Measurements from ENCODE around the gene RGMA.

The RGMA gene

DNA sequence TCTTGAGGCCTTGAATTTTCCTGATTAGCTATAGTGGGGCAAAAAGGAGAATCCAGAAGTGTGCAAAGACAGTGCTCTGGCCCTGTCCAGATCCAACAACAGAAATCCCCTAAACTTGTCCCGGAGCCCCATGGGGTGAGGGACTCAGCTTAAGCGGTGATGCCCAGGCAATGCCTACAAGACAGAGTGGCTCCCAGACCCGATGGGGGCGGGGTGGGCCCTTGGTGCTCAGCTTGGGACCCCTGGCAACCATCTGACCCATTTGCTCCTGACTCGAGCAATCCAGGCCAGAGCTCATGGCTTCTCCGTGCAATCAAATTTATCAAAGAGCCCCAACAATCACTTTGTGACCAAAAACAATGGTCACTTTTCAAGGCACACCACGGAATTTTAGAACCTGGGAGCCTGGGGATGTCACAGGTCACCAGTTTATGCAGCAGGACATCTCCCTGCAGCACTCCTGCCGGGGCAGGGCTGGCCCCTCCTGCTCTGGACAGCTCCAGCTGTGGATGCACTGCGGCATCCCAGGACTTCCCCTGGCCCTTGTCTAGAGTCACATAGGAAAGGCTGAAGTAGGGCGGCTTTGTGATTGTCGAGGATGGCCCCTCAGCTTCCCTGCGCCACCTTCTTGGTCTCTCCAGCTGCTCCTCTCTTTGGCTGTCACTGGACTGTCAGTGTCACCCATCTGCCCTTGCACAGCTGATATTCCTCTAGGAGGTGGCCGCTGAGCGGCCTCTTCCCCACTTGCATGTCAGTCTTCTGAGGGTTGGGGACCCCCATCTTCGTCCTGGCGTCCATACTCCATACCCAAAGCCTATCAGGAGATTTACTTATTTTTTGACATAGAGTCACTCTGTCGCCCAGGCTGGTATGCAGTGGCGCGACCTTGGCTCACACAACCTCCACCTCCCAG, 28.4 kb downstream of the RGMA start:
- H3K79me1 ChIP-seq (ENCODE audit: low read length) = no peaks in the 10 kb centered on the region
- no peak overlapping the region for H4K8ac ChIP-seq (ENCODE audit: low read depth, low read length)
- H3K36me3 ChIP-seq (ENCODE audit: control insufficient read depth, insufficient read depth, low read length) = no peaks in the 10 kb centered on the region
- no peak overlapping the region for H3K4ac ChIP-seq (ENCODE audit: low read depth, low read length)
- no CpG with 5 or more reads among the region's 19 CpGs for WGBS (ENCODE audit: extremely low coverage, insufficient coverage, low lambda C conversion rate)
- H3K4me2 ChIP-seq (ENCODE audit: low read length) = no peak overlapping the region
- H3K23ac ChIP-seq (ENCODE audit: low read length) = no peak overlapping the region
- no peak overlapping the region for H3K56ac ChIP-seq (ENCODE audit: low read length)
- no peak overlapping the region for H2BK120ac ChIP-seq (ENCODE audit: low read depth, low read length)
- no peaks in the 10 kb centered on the region for H3K27me3 ChIP-seq (ENCODE audit: insufficient read depth, low read length, poor library complexity)
- H3K18ac ChIP-seq (ENCODE audit: low read length) = no peak overlapping the region
- no peak overlapping the region for H2AK5ac ChIP-seq (ENCODE audit: low read length)
- no peaks in the 10 kb centered on the region for H3K79me2 ChIP-seq (ENCODE audit: control insufficient read depth, insufficient read depth, low read length)
- no peak overlapping the region for H3K9ac ChIP-seq (ENCODE audit: low read length)
- no peaks in the 10 kb centered on the region for H3K4me1 ChIP-seq (ENCODE audit: control insufficient read depth, low read depth, low read length)
- H2BK5ac ChIP-seq (ENCODE audit: low read length) = no peak overlapping the region
- H3K4me3 ChIP-seq (ENCODE audit: low read length) = no peak overlapping the region
- H4K5ac ChIP-seq (ENCODE audit: low read length) = no peak overlapping the region
- DNase-seq = no peak
- no peak overlapping the region for H2BK15ac ChIP-seq (replicated peaks; ENCODE audit: low read depth)
- H3K27ac ChIP-seq (ENCODE audit: low read depth, low read length) = no peak overlapping the region

DNA sequence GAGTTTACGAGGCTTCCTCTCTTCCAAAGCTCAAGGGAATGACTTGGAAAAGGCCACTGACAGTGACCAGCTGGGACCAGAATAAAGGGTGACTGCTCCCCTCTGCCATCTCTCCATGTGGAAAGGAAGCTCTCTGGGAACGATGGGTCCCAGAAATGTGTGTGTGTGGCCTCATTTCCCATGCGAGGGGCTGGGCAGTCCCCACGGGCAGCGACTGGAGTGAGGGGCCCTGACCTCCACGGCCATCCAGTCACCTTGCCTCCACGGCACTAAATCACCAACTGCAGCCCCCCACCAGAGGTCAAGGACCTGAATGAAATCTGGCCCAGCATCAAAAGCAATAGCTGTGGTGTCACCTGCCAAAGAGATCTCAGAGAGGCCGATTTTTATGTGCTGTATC, 29.6 kb downstream of the RGMA start:
- Histone ChIP-seq H3K79me2 (ENCODE audit: control insufficient read depth, insufficient read depth, low read length) (no peaks in the 10 kb centered on the region), H3K18ac (ENCODE audit: low read length) (no peak overlapping the region), H2AK5ac (ENCODE audit: low read length) (no peak overlapping the region), H3K4me2 (ENCODE audit: low read length) (no peak overlapping the region), H3K9ac (ENCODE audit: low read length) (no peak overlapping the region), H4K8ac (ENCODE audit: low read depth, low read length) (no peak overlapping the region), H3K27ac (ENCODE audit: low read depth, low read length) (no peak overlapping the region), H3K79me1 (ENCODE audit: low read length) (no peaks in the 10 kb centered on the region), H3K4me1 (ENCODE audit: control insufficient read depth, low read depth, low read length) (no peaks in the 10 kb centered on the region), H3K4ac (ENCODE audit: low read depth, low read length) (no peak overlapping the region), H3K27me3 (ENCODE audit: insufficient read depth, low read length, poor library complexity) (no peaks in the 10 kb centered on the region), H3K4me3 (ENCODE audit: low read length) (no peak overlapping the region), H3K23ac (ENCODE audit: low read length) (no peak overlapping the region), H2BK120ac (ENCODE audit: low read depth, low read length) (no peak overlapping the region), H2BK5ac (ENCODE audit: low read length) (no peak overlapping the region), H3K36me3 (ENCODE audit: control insufficient read depth, insufficient read depth, low read length) (no peaks in the 10 kb centered on the region), H2BK15ac (replicated peaks; ENCODE audit: low read depth) (no peak overlapping the region), H4K5ac (ENCODE audit: low read length) (no peak overlapping the region), H3K56ac (ENCODE audit: low read length) (no peak overlapping the region)
- WGBS (ENCODE audit: extremely low coverage, insufficient coverage, low lambda C conversion rate) = no CpG with 5 or more reads among the region's 8 CpGs
- DNase-seq = no peak

DNA sequence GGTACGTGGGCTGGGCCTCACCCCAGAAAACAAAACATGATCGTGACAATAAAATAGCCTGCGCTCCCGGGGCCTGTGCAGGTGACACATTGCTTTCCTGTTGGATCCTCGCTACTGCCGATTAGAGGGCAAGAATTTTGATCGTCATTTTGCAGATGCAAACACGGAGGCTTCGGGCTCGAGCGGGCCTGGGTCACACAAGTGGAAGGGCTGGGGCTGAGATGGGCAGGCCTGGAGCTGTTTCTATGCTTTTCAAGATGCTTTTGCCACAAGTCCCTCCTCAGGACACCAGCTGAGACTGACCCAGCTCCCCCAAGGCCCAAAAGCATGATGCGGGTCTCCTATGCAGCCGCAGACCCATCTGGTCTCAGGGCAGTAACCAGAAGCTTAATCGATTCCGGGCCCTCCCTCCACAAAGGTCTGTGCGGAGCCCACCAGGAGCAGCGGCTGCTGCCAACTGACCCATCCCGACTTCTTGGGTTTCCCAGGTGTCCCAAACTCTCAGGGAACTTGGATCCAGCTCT, 30.0 kb downstream of the RGMA start:
- H3K36me3 ChIP-seq (ENCODE audit: control insufficient read depth, insufficient read depth, low read length) = no peaks in the 10 kb centered on the region
- no peak overlapping the region for H3K4me2 ChIP-seq (ENCODE audit: low read length)
- no peaks in the 10 kb centered on the region for H3K79me1 ChIP-seq (ENCODE audit: low read length)
- H3K56ac ChIP-seq (ENCODE audit: low read length) = no peak overlapping the region
- no peak overlapping the region for H2BK15ac ChIP-seq (replicated peaks; ENCODE audit: low read depth)
- H3K79me2 ChIP-seq (ENCODE audit: control insufficient read depth, insufficient read depth, low read length) = no peaks in the 10 kb centered on the region
- no peak overlapping the region for H3K27ac ChIP-seq (ENCODE audit: low read depth, low read length)
- H3K9ac ChIP-seq (ENCODE audit: low read length) = no peak overlapping the region
- H3K27me3 ChIP-seq (ENCODE audit: insufficient read depth, low read length, poor library complexity) = no peaks in the 10 kb centered on the region
- H2AK5ac ChIP-seq (ENCODE audit: low read length) = no peak overlapping the region
- WGBS (ENCODE audit: extremely low coverage, insufficient coverage, low lambda C conversion rate) = no CpG with 5 or more reads among the region's 18 CpGs
- H3K4ac ChIP-seq (ENCODE audit: low read depth, low read length) = no peak overlapping the region
- H3K4me1 ChIP-seq (ENCODE audit: control insufficient read depth, low read depth, low read length) = no peaks in the 10 kb centered on the region
- H3K23ac ChIP-seq (ENCODE audit: low read length) = no peak overlapping the region
- H4K5ac ChIP-seq (ENCODE audit: low read length) = no peak overlapping the region
- no peak overlapping the region for H4K8ac ChIP-seq (ENCODE audit: low read depth, low read length)
- no peak overlapping the region for H2BK5ac ChIP-seq (ENCODE audit: low read length)
- DNase-seq = no peak
- no peak overlapping the region for H2BK120ac ChIP-seq (ENCODE audit: low read depth, low read length)
- no peak overlapping the region for H3K18ac ChIP-seq (ENCODE audit: low read length)
- H3K4me3 ChIP-seq (ENCODE audit: low read length) = no peak overlapping the region

DNA sequence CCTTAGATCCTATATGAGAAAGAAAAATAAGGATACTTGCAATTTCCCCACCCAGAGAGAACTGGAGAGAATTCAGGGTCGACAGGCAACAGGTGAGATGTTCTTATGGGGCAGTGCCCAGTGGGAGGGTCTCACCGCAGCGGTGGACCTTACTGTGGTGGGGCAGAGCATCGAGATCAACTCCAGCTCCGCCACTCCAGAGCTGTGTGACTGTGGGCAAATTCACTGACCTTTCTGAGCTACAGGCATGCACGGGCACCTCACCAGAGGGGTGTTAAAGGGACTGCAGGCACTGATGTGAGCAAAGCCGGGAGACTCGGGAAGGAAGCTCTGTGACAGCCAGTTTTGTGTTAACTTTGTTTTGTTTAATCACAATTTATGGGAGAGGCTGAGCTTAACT, 30.9 kb downstream of the RGMA start:
- Histone ChIP-seq H3K36me3 (ENCODE audit: control insufficient read depth, insufficient read depth, low read length) (no peaks in the 10 kb centered on the region), H3K4ac (ENCODE audit: low read depth, low read length) (no peak overlapping the region), H4K8ac (ENCODE audit: low read depth, low read length) (no peak overlapping the region), H3K18ac (ENCODE audit: low read length) (no peak overlapping the region), H3K4me2 (ENCODE audit: low read length) (no peak overlapping the region), H3K56ac (ENCODE audit: low read length) (no peak overlapping the region), H4K5ac (ENCODE audit: low read length) (no peak overlapping the region), H3K27me3 (ENCODE audit: insufficient read depth, low read length, poor library complexity) (no peaks in the 10 kb centered on the region), H2BK120ac (ENCODE audit: low read depth, low read length) (no peak overlapping the region), H3K27ac (ENCODE audit: low read depth, low read length) (no peak overlapping the region), H3K23ac (ENCODE audit: low read length) (no peak overlapping the region), H2AK5ac (ENCODE audit: low read length) (no peak overlapping the region), H3K4me1 (ENCODE audit: control insufficient read depth, low read depth, low read length) (no peaks in the 10 kb centered on the region), H3K4me3 (ENCODE audit: low read length) (no peak overlapping the region), H2BK5ac (ENCODE audit: low read length) (no peak overlapping the region), H3K79me2 (ENCODE audit: control insufficient read depth, insufficient read depth, low read length) (no peaks in the 10 kb centered on the region), H3K79me1 (ENCODE audit: low read length) (no peaks in the 10 kb centered on the region), H2BK15ac (replicated peaks; ENCODE audit: low read depth) (no peak overlapping the region), H3K9ac (ENCODE audit: low read length) (no peak overlapping the region)
- no CpG with 5 or more reads among the region's 8 CpGs for WGBS (ENCODE audit: extremely low coverage, insufficient coverage, low lambda C conversion rate)
- no peak for DNase-seq

- Histone ChIP-seq H2BK15ac (replicated peaks; ENCODE audit: low read depth) (no peak overlapping the region), H3K79me1 (ENCODE audit: low read length) (no peaks in the 10 kb centered on the region), H3K4ac (ENCODE audit: low read depth, low read length) (no peak overlapping the region), H3K4me1 (ENCODE audit: control insufficient read depth, low read depth, low read length) (no peaks in the 10 kb centered on the region), H3K4me3 (ENCODE audit: low read length) (no peak overlapping the region), H3K27ac (ENCODE audit: low read depth, low read length) (no peak overlapping the region), H2BK5ac (ENCODE audit: low read length) (no peak overlapping the region), H3K23ac (ENCODE audit: low read length) (no peak overlapping the region), H3K79me2 (ENCODE audit: control insufficient read depth, insufficient read depth, low read length) (no peaks in the 10 kb centered on the region), H3K56ac (ENCODE audit: low read length) (no peak overlapping the region), H4K5ac (ENCODE audit: low read length) (no peak overlapping the region), H4K8ac (ENCODE audit: low read depth, low read length) (no peak overlapping the region), H3K9ac (ENCODE audit: low read length) (no peak overlapping the region), H3K36me3 (ENCODE audit: control insufficient read depth, insufficient read depth, low read length) (no peaks in the 10 kb centered on the region), H3K18ac (ENCODE audit: low read length) (no peak overlapping the region), H3K27me3 (ENCODE audit: insufficient read depth, low read length, poor library complexity) (no peaks in the 10 kb centered on the region), H3K4me2 (ENCODE audit: low read length) (no peak overlapping the region), H2BK120ac (ENCODE audit: low read depth, low read length) (no peak overlapping the region), H2AK5ac (ENCODE audit: low read length) (no peak overlapping the region)
- WGBS (ENCODE audit: extremely low coverage, insufficient coverage, low lambda C conversion rate) = no CpG with 5 or more reads among the region's 8 CpGs
- no peak for DNase-seq
These were observed 31.4 kb downstream of the RGMA start for GRCh38 chr15:93057618-93058017.

Data from mesendoderm (in vitro differentiated cells).